Measurements from ENCODE around the gene SOX10. TPM values are rescaled to one million over a fixed set of nuclear protein-coding genes. Genes with fewer than 3 reads are reported as not detected.

Gene SOX10
- total RNA-seq, 1 experiment from 2014 or later: 2.4 TPM

- no CpG with 5 or more reads among the region's 18 CpGs for WGBS (ENCODE audit: extremely low coverage, insufficient read length, low lambda C conversion rate)
- no peak overlapping the region for H4K8ac ChIP-seq (replicated peaks; ENCODE audit: insufficient read length, low read depth, low read length)
- no peak overlapping the region for H3K27ac ChIP-seq (ENCODE audit: insufficient read length, low read depth, low read length)
- no peak overlapping the region for H2BK20ac ChIP-seq (ENCODE audit: low read depth, low read length, poor library complexity, severe bottlenecking)
- no peaks in the 10 kb centered on the region for H4K20me1 ChIP-seq (ENCODE audit: control insufficient read depth, insufficient read depth, insufficient read length)
- no peaks in the 10 kb centered on the region for H3K79me1 ChIP-seq (ENCODE audit: insufficient read depth, low read depth, low read length, poor library complexity, severe bottlenecking)
- no peaks in the 10 kb centered on the region for H3K79me2 ChIP-seq (ENCODE audit: insufficient read depth, low read length)
- H3K9me3 ChIP-seq (ENCODE audit: control insufficient read depth, low read depth, low read length): no peaks in the 10 kb centered on the region
- H3K27ac Mint-ChIP-seq: peak overlapping the region in 2 of 3 experiments; percentile 55 to 91; a peak in 2 of 7 replicates
- peaks cover 2% of the 10 kb centered on the region for H3K23me2 ChIP-seq (ENCODE audit: insufficient read length, low read depth, low read length, poor library complexity, severe bottlenecking)
- H3K14ac ChIP-seq (ENCODE audit: insufficient read depth, low read length): no peak overlapping the region
- no peaks in the 10 kb centered on the region; the same call in 1 of the 2 replicates for H3K27me3 Mint-ChIP-seq (ENCODE audit: low read depth)
- H3K23ac ChIP-seq (ENCODE audit: insufficient read length, low read depth, low read length): no peak overlapping the region
- no peak overlapping the region for H3K56ac ChIP-seq (ENCODE audit: insufficient read length, low read depth, low read length)
- H3K4ac ChIP-seq (ENCODE audit: low read depth, low read length): no peak overlapping the region
- H3K4me1 Mint-ChIP-seq: 0 out of 4 replicates have a peak, but pooled peaks cover 0 to 3% of the 10 kb centered on the region in 2 experiments
- no peak overlapping the region for H3K4me3 Mint-ChIP-seq
- no peak overlapping the region for H2BK15ac ChIP-seq (ENCODE audit: low read depth, low read length)
- H3K9me3 Mint-ChIP-seq: no peaks in the 10 kb centered on the region
- no peak overlapping the region for H3K9ac ChIP-seq (ENCODE audit: extremely low read depth, insufficient read length, low read length)
- no peak overlapping the region for H4K5ac ChIP-seq (ENCODE audit: insufficient read length, low read depth, low read length)
- H3K18ac ChIP-seq (ENCODE audit: insufficient read length, low read depth, low read length): no peak overlapping the region
- H2AK5ac ChIP-seq (ENCODE audit: insufficient read length, low read length): no peak overlapping the region
- TF ChIP-seq CTCF (conservative IDR thresholded peaks at IDR 0.05): no peak
- no peak overlapping the region for H3K4me2 ChIP-seq (ENCODE audit: insufficient read depth, insufficient read length, low read length)
- no peak overlapping the region for H2AFZ ChIP-seq (ENCODE audit: low read length)
- H3K27me3 ChIP-seq (ENCODE audit: insufficient read depth, low read length): no peaks in the 10 kb centered on the region
- no peak overlapping the region for H4K91ac ChIP-seq (ENCODE audit: insufficient read length, low read depth, low read length)
- no peak for DNase-seq
- H2BK12ac ChIP-seq (ENCODE audit: insufficient read length, low read depth, low read length): no peak overlapping the region
- H2BK5ac ChIP-seq (ENCODE audit: insufficient read length, low read length): no peak overlapping the region
- H3K36me3 Mint-ChIP-seq (ENCODE audit: insufficient read depth in 1 of 3, low read depth in 3 of 3): peaks cover 0 to 53% (median 27%) of the 10 kb centered on the region in 3 experiments; a peak in 6 of 7 replicates
- H2BK120ac ChIP-seq (ENCODE audit: low read depth, low read length, poor library complexity, severe bottlenecking): no peak overlapping the region
- no peak overlapping the region for H3T11ph ChIP-seq (ENCODE audit: low read length)
- no peaks in the 10 kb centered on the region for H3K4me1 ChIP-seq (ENCODE audit: insufficient read depth, low read length)
Observed at GRCh38 chr22:37924386-37925065, 59.8 kb downstream of the SOX10 start.

All from H9 (cell line).